GM12878 (cell line): ENCODE data around the gene NIBAN1. TPM values are rescaled to one million over a fixed set of nuclear protein-coding genes. Genes with fewer than 3 reads are reported as not detected.
A peak's percentile ranks its signal among the peaks of the same experiment; 100 is the strongest.

Source experiments
- ATAC-seq: fragments of 200-7000 bp; cut with Tn5 transposase; 3 replicates; pipeline ENCODE4 v1.9.1; 2020; ENCODE audit warnings: mild to moderate bottlenecking, moderate library complexity
- BruUV-seq: library from RNA; stranded (reverse); fragments of 400-500 nt; replicated peaks from 2 replicates; lab custom pipeline; 2021; lab: Mats Ljungman, UMichigan
- CTCF ChIA-PET: fragments of 300-600 bp; sonication (Branson Sonifier 250); formaldehyde crosslinking; extraction: SDS; loops from one replicate; lab custom pipeline; 2021; ENCODE audit warnings: inconsistent platforms; lab: Yijun Ruan, JAX
- POLR2A ChIA-PET: fragments of 350-600 bp; formaldehyde crosslinking; extraction: SDS; loops from one replicate; lab custom pipeline; 2021; ENCODE audit warnings: inconsistent platforms; lab: Charles Lee
- RAD21 ChIA-PET: fragments of 300-600 bp; sonication (Branson Sonifier 250); formaldehyde crosslinking; loops from one replicate; lab custom pipeline; 2023; ENCODE audit warnings: antibody characterized with exemption; ENCODE audit not compliant: unreplicated experiment; lab: Charles Lee
- SMC1A ChIA-PET: fragments of 300-600 bp; sonication (Branson Sonifier 250); formaldehyde crosslinking; loops from one replicate; lab custom pipeline; 2023; ENCODE audit not compliant: unreplicated experiment, uncharacterized antibody; lab: Charles Lee
- DNase-seq: peaks from one replicate; pipeline ENCODE4 v3.0.0-alpha.2; 2011; ENCODE audit warnings: low read depth, low spot score
- FAIRE-seq: peaks from 3 replicates; lab custom pipeline; 2011; peaks lifted over from hg19 to GRCh38; lab: Jason Lieb, UNC
- H2AFZ ChIP-seq: 2 replicates; pipeline ENCODE4 v1.6.0; 2011; ENCODE audit warnings: low read depth, low read length, control low read depth; ENCODE audit not compliant: control insufficient read depth
- H3K27ac ChIP-seq: 2 replicates; pipeline ENCODE4 v1.5.1; 2011; ENCODE audit warnings: control low read depth; ENCODE audit not compliant: control insufficient read depth, insufficient read depth
- H3K27me3 ChIP-seq, 2 experiments: replicated peaks in 1 of 2; 2 replicates each; pipeline versions ENCODE4 v1.6.0 to v1.6.1; 2011; ENCODE audit warnings: low read length in 1 of 2; ENCODE audit not compliant: control insufficient read depth in 2 of 2, insufficient read depth in 2 of 2
- H3K36me3 ChIP-seq, 2 experiments: 2 replicates each; pipeline ENCODE4 v1.5.1; 2011; ENCODE audit warnings: low read length in 1 of 2; ENCODE audit not compliant: control insufficient read depth in 2 of 2, insufficient read depth in 2 of 2
- H3K4me1 ChIP-seq: 2 replicates; pipeline ENCODE4 v1.6.1; 2011; ENCODE audit warnings: mild to moderate bottlenecking, low read length, moderate library complexity, mixed read lengths; ENCODE audit not compliant: control insufficient read depth, insufficient read depth
- H3K4me2 ChIP-seq: 2 replicates; pipeline ENCODE4 v1.6.0; 2011; ENCODE audit warnings: control low read depth; ENCODE audit not compliant: control insufficient read depth, insufficient read depth
- H3K4me3 ChIP-seq: fragments of 200-600 bp; sonication (generic); 2 replicates; pipeline ENCODE4 v1.5.1; 2016
- H3K79me2 ChIP-seq: 2 replicates; pipeline ENCODE4 v1.6.0; 2011; ENCODE audit warnings: low read length; ENCODE audit not compliant: control insufficient read depth, insufficient read depth
- H3K9ac ChIP-seq: 2 replicates; pipeline ENCODE4 v1.8.0; 2011; ENCODE audit warnings: low read length, control low read depth, mixed read lengths; ENCODE audit not compliant: control insufficient read depth, insufficient read depth
- H3K9me3 ChIP-seq: replicated peaks from 3 replicates; pipeline ENCODE4 v1.5.1; 2011; ENCODE audit warnings: mild to moderate bottlenecking, low read length; ENCODE audit not compliant: control insufficient read depth, insufficient read depth
- H4K20me1 ChIP-seq: 2 replicates; pipeline ENCODE4 v1.6.0; 2011; ENCODE audit not compliant: control insufficient read depth, insufficient read depth
- CREM ChIP-seq: IDR thresholded peaks from 2 replicates; pipeline ENCODE4 v1.6.1; 2014; ENCODE audit warnings: antibody characterized with exemption, low read depth
- FOS ChIP-seq: IDR thresholded peaks from 3 replicates; pipeline ENCODE4 v1.6.1; 2011; ENCODE audit warnings: borderline replicate concordance; ENCODE audit not compliant: insufficient read length; ENCODE audit errors: extremely low read depth
- FOXM1 ChIP-seq: IDR thresholded peaks from 2 replicates; pipeline ENCODE4 v1.6.1; 2012; ENCODE audit warnings: low read depth, mild to moderate bottlenecking, inconsistent platforms, low read length, moderate library complexity
- HDAC6 ChIP-seq: fragments of 200-600 bp; sonication (generic); IDR thresholded peaks from one replicate; pipeline ENCODE4 v1.8.0; 2017; ENCODE audit warnings: antibody characterized with exemption; ENCODE audit not compliant: unreplicated experiment
- JUNB ChIP-seq: IDR thresholded peaks from 2 replicates; pipeline ENCODE4 v1.6.1; 2016; ENCODE audit warnings: antibody characterized with exemption, mild to moderate bottlenecking
- MTA2 ChIP-seq: fragments of 450-650 bp; IDR thresholded peaks from 2 replicates; pipeline ENCODE4 v1.6.1; 2016; ENCODE audit warnings: low read depth, mild to moderate bottlenecking, moderate library complexity
- MYC ChIP-seq: IDR thresholded peaks from 2 replicates; pipeline ENCODE4 v1.6.1; 2011; ENCODE audit warnings: mild to moderate bottlenecking, low read length, moderate library complexity, inconsistent platforms; ENCODE audit not compliant: insufficient read depth, insufficient replicate concordance, insufficient read length, severe bottlenecking
- NFIC ChIP-seq: IDR thresholded peaks from 2 replicates; pipeline ENCODE4 v1.6.1; 2012; ENCODE audit warnings: low read depth, mild to moderate bottlenecking, inconsistent platforms, low read length, moderate library complexity
- RUNX3 ChIP-seq: IDR thresholded peaks from 2 replicates; pipeline ENCODE4 v1.6.1; 2012; ENCODE audit warnings: low read length, inconsistent platforms
- ZNF24 ChIP-seq: fragments of 450-650 bp; IDR thresholded peaks from 2 replicates; pipeline ENCODE4 v1.6.1; 2017; ENCODE audit warnings: antibody characterized with exemption, mild to moderate bottlenecking
- WGBS: methylation state at CpG from one replicate; pipeline ENCODE4 v1.1.6; 2016; ENCODE audit warnings: low lambda C conversion rate; ENCODE audit not compliant: insufficient replicate concordance, insufficient coverage; ENCODE audit errors: missing lambda C conversion rate; 5-methylcytosine and 5-hydroxymethylcytosine counted together
- in situ Hi-C: fragments of 300-500 bp; cut with MboI; formaldehyde crosslinking; loops from 9 replicates; pipeline ENCODE4 v1.14.3; 2018; ENCODE audit warnings: mixed read lengths
- intact Hi-C: fragments of 100-400 bp; cut with micrococcal nuclease; formaldehyde crosslinking; loops from one replicate; pipeline ENCODE4 v1.14.2; 2022; ENCODE audit not compliant: unreplicated experiment
- polyA plus RNA-seq, 11 experiments: library from polyadenylated mRNA; depleted of rRNA in 4 of 11; unstranded in 6 of 11; stranded (reverse) in 5 of 11; fragments of >200 nt; fragmentation: Nextera tagmentation in 4 of 11; fragmentation: Illumina TruSeq in 1 of 11; extraction: Ambion mirVana in 4 of 11; extraction: Trizol in 1 of 11; gene quantifications; 1 replicate in 1 of 11; 2 replicates in 10 of 11; pipeline versions ENCODE4 v1.2.1 to v1.2.3, GENCODE V29; 2011 to 2016; ENCODE audit warnings: inconsistent platforms in 2 of 11, missing spikeins in 2 of 11, low read depth in 1 of 11
- total RNA-seq, 4 experiments: library from RNA; depleted of rRNA in 3 of 4; stranded (reverse); fragments of >200 nt in 3 of 4; fragmentation: Illumina TruSeq in 1 of 4; extraction: Trizol in 1 of 4; gene quantifications; 2 replicates each; pipeline versions ENCODE4 v1.2.1 to v1.2.3, GENCODE V29; 2013 to 2021
- TF ChIP-seq, protein P1 (sequence below): IDR thresholded peaks from 2 replicates; pipeline ENCODE4 v1.6.1; 2012; ENCODE audit warnings: low read length, inconsistent platforms
- TF ChIP-seq, protein P2 (sequence below): IDR thresholded peaks from 2 replicates; pipeline ENCODE4 v1.6.1; 2012; ENCODE audit warnings: low read depth, low read length, improper control_type of control experiment
- TF ChIP-seq, protein P3 (sequence below): fragments of 450-650 bp; formaldehyde crosslinking; IDR thresholded peaks from 2 replicates; pipeline ENCODE4 v1.5.0; 2022; ENCODE audit warnings: mild to moderate bottlenecking, missing genetic modification characterization
- TF ChIP-seq, protein P4 (sequence below): fragments of 450-650 bp; IDR thresholded peaks from 2 replicates; pipeline ENCODE4 v1.6.1; 2017; ENCODE audit warnings: low read depth, mild to moderate bottlenecking, moderate library complexity
- TF ChIP-seq, protein P5 (sequence below): IDR thresholded peaks from 2 replicates; pipeline ENCODE4 v1.6.1; 2012; ENCODE audit warnings: low read depth, low read length, improper control_type of control experiment

NIBAN1 gene
- total and polyA plus RNA-seq, 10 of the 15 experiments (the other 5 are each of a cell fraction or from before 2014, with no cell fraction given), result 11.2 to 67.8 (median 44.3) TPM

DNA sequence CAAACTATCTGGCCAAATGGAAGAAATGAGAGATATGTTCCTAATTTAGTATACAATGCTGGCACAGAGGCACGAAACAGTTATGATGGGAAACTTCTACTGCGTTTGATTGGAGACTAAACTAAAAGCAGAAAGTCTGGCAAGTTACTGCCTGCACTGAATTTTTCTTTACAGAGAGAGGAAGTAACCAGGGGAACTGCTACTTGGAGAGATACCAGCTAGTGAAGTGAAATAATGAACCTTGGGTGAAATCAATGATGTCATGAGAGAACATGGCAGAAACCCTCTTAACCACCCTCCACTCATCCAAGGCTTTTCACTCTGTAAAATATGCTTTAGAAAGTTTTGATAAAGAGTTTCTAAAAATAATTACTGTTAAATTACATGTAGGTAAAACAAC is 29.3 kb downstream of the NIBAN1 start:
- no peak overlapping the region for H2AFZ ChIP-seq
- H3K36me3 ChIP-seq, result no peaks in the 10 kb centered on the region
- ATAC-seq, result peak; percentile 87
- H3K4me2 ChIP-seq, result no peak overlapping the region
- intact Hi-C loops (loop anchor here (5.0 kb wide), 1 partner anchor 78 kb away; no protein-coding TSS in a partner anchor), in situ Hi-C loops (no loop called here)
- 45% methylated on average over 2 of the region's 2 CpGs for WGBS
- ChIA-PET POLR2A (no interaction called here), RAD21 (interaction anchor here (0.9 to 3.3 kb wide), 3 partner anchors 32 to 84 kb away, joined by 3 to 10 read pairs (median 4); no protein-coding TSS in a partner anchor), CTCF (interaction anchor here (1.1 kb wide), 1 partner anchor 140 kb away, joined by 3 read pairs; no protein-coding TSS in a partner anchor), SMC1A (interaction anchor here (0.7 to 4.1 kb wide), 3 partner anchors 26 to 139 kb away, joined by 3 to 19 read pairs (median 4); no protein-coding TSS in a partner anchor)
- H3K4me1 ChIP-seq, result peaks cover 28% of the 10 kb centered on the region
- H3K9ac ChIP-seq, result no peak overlapping the region
- H3K27ac ChIP-seq, result peak overlapping the region; percentile 46
- BruUV-seq, result no TSS peak
- H3K79me2 ChIP-seq, result peaks cover 6% of the 10 kb centered on the region
- H3K9me3 ChIP-seq, result no peaks in the 10 kb centered on the region; the same call in 2 of the 3 replicates
- no peaks in the 10 kb centered on the region for H3K27me3 ChIP-seq
- H3K4me3 ChIP-seq, result no peak overlapping the region
- DNase-seq, result peak; percentile 51
- no peaks in the 10 kb centered on the region for H4K20me1 ChIP-seq
- FAIRE-seq, result peak; percentile 44
- TF ChIP-seq MYC (no peak), ZNF24 (peak; percentile 60; the same call in 1 of the 2 replicates), MTA2 (peak; percentile 72; the same call in 1 of the 2 replicates), HDAC6 (no peak), RUNX3 (peak; percentile 78), FOXM1 (peak; percentile 57; the same call in 1 of the 2 replicates), NFIC (peak; percentile 87; the same call in 1 of the 2 replicates), JUNB (peak; percentile 64), CREM (peak; percentile 63; the same call in 1 of the 2 replicates), FOS (no peak)
- TF ChIP-seq, protein P1, sequence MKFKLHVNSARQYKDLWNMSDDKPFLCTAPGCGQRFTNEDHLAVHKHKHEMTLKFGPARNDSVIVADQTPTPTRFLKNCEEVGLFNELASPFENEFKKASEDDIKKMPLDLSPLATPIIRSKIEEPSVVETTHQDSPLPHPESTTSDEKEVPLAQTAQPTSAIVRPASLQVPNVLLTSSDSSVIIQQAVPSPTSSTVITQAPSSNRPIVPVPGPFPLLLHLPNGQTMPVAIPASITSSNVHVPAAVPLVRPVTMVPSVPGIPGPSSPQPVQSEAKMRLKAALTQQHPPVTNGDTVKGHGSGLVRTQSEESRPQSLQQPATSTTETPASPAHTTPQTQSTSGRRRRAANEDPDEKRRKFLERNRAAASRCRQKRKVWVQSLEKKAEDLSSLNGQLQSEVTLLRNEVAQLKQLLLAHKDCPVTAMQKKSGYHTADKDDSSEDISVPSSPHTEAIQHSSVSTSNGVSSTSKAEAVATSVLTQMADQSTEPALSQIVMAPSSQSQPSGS, result peak; percentile 88
- TF ChIP-seq, protein P2, sequence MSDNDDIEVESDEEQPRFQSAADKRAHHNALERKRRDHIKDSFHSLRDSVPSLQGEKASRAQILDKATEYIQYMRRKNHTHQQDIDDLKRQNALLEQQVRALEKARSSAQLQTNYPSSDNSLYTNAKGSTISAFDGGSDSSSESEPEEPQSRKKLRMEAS, result no peak
- TF ChIP-seq, protein P3, sequence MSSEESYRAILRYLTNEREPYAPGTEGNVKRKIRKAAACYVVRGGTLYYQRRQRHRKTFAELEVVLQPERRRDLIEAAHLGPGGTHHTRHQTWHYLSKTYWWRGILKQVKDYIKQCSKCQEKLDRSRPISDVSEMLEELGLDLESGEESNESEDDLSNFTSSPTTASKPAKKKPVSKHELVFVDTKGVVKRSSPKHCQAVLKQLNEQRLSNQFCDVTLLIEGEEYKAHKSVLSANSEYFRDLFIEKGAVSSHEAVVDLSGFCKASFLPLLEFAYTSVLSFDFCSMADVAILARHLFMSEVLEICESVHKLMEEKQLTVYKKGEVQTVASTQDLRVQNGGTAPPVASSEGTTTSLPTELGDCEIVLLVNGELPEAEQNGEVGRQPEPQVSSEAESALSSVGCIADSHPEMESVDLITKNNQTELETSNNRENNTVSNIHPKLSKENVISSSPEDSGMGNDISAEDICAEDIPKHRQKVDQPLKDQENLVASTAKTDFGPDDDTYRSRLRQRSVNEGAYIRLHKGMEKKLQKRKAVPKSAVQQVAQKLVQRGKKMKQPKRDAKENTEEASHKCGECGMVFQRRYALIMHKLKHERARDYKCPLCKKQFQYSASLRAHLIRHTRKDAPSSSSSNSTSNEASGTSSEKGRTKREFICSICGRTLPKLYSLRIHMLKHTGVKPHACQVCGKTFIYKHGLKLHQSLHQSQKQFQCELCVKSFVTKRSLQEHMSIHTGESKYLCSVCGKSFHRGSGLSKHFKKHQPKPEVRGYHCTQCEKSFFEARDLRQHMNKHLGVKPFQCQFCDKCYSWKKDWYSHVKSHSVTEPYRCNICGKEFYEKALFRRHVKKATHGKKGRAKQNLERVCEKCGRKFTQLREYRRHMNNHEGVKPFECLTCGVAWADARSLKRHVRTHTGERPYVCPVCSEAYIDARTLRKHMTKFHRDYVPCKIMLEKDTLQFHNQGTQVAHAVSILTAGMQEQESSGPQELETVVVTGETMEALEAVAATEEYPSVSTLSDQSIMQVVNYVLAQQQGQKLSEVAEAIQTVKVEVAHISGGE (CRISPR knock-in tag), result no peak
- TF ChIP-seq, protein P4, sequence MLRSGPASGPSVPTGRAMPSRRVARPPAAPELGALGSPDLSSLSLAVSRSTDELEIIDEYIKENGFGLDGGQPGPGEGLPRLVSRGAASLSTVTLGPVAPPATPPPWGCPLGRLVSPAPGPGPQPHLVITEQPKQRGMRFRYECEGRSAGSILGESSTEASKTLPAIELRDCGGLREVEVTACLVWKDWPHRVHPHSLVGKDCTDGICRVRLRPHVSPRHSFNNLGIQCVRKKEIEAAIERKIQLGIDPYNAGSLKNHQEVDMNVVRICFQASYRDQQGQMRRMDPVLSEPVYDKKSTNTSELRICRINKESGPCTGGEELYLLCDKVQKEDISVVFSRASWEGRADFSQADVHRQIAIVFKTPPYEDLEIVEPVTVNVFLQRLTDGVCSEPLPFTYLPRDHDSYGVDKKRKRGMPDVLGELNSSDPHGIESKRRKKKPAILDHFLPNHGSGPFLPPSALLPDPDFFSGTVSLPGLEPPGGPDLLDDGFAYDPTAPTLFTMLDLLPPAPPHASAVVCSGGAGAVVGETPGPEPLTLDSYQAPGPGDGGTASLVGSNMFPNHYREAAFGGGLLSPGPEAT, result peak; percentile 13; the same call in 1 of the 2 replicates
- TF ChIP-seq, protein P5, sequence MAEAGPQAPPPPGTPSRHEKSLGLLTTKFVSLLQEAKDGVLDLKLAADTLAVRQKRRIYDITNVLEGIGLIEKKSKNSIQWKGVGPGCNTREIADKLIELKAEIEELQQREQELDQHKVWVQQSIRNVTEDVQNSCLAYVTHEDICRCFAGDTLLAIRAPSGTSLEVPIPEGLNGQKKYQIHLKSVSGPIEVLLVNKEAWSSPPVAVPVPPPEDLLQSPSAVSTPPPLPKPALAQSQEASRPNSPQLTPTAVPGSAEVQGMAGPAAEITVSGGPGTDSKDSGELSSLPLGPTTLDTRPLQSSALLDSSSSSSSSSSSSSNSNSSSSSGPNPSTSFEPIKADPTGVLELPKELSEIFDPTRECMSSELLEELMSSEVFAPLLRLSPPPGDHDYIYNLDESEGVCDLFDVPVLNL, result no peak
